ENCODE results near the gene PGF. TPM values are rescaled to one million over a fixed set of nuclear protein-coding genes. Genes with fewer than 3 reads are reported as not detected.

Gene PGF
- total RNA-seq, 1 donor from 2014 or later, result 6.3 TPM

- DNase-seq, result no peak
Observed at GRCh38 chr14:74897642-74898041, 57.8 kb downstream of the PGF start.

- DNase-seq, result no peak
Observed at GRCh38 chr14:74896400-74896799, 59.0 kb downstream of the PGF start.

GRCh38 chr14:74893614-74894091 is 61.7 kb downstream of the PGF start:
- no peak for DNase-seq

- DNase-seq, result no peak
Observed at GRCh38 chr14:74892745-74893144, 62.7 kb downstream of the PGF start.

GRCh38 chr14:74891870-74892269 is 63.5 kb downstream of the PGF start:
- DNase-seq, result no peak

Other genes starting within 250 kb of the PGF start
- gene AREL1, start 242.5 kb downstream of the PGF start, total RNA-seq, result 15.0 TPM
- 19.1 TPM for gene FCF1, start 242.5 kb downstream of the PGF start, total RNA-seq
- 61.7 TPM for gene YLPM1, start 192.3 kb downstream of the PGF start, total RNA-seq
- gene PROX2, start 79.5 kb downstream of the PGF start, total RNA-seq, result not detected
- 68.8 TPM for gene DLST, start 73.7 kb downstream of the PGF start, total RNA-seq
- gene RPS6KL1, start 32.3 kb downstream of the PGF start, total RNA-seq, result 0.99 TPM
- gene EIF2B2, start 47.3 kb upstream of the PGF start, total RNA-seq, result 22.6 TPM
- 44.0 TPM for gene MLH3, start 95.9 kb upstream of the PGF start, total RNA-seq
- gene ACYP1, start 108.4 kb upstream of the PGF start, total RNA-seq, result 9.0 TPM
- 0.59 TPM for gene ZC2HC1C, start 114.0 kb upstream of the PGF start, total RNA-seq
- gene NEK9, start 171.5 kb upstream of the PGF start, total RNA-seq, result 53.5 TPM
- 127 TPM for gene TMED10, start 221.0 kb upstream of the PGF start, total RNA-seq